Measurements from ENCODE around the gene MACC1.
"Not testable (repeated sequence)": the region's sequence is repeated elsewhere in the genome, so short reads cannot be mapped to it uniquely, and the experiment has no call there.

MACC1 gene

GRCh38 chr7:20207811-20208210 is 9.4 kb downstream of the MACC1 start:
- not testable (repeated sequence) for DNase-seq (ENCODE audit: low spot score)

GRCh38 chr7:20206104-20206896 is 10.9 kb downstream of the MACC1 start:
- no peak for DNase-seq (ENCODE audit: low spot score)

- DNase-seq (ENCODE audit: low spot score), result no peak
Measured at GRCh38 chr7:20203316-20203715, 13.9 kb downstream of the MACC1 start.

- DNase-seq (ENCODE audit: low spot score), result no peak
Measured at GRCh38 chr7:20201380-20201779, 15.8 kb downstream of the MACC1 start.

GRCh38 chr7:20200971-20201370 is 16.2 kb downstream of the MACC1 start:
- no peak for DNase-seq (ENCODE audit: low spot score)

GRCh38 chr7:20200361-20200760 is 16.8 kb downstream of the MACC1 start:
- DNase-seq (ENCODE audit: low spot score), result no peak

- DNase-seq (ENCODE audit: low spot score), result no peak
Measured at GRCh38 chr7:20199015-20199737, 18.0 kb downstream of the MACC1 start.

- DNase-seq (ENCODE audit: low spot score), result no peak
Measured at GRCh38 chr7:20198260-20198659, 18.9 kb downstream of the MACC1 start.

GRCh38 chr7:20197837-20198236 is 19.3 kb downstream of the MACC1 start:
- DNase-seq (ENCODE audit: low spot score), result peak; percentile 12

- DNase-seq (ENCODE audit: low spot score), result no peak
Measured at GRCh38 chr7:20197125-20197748, 19.9 kb downstream of the MACC1 start.

GRCh38 chr7:20194343-20194995 is 22.7 kb downstream of the MACC1 start:
- DNase-seq (ENCODE audit: low spot score), result no peak

- no peak for DNase-seq (ENCODE audit: low spot score)
Measured at GRCh38 chr7:20193873-20194272, 23.3 kb downstream of the MACC1 start.

- DNase-seq (ENCODE audit: low spot score), result no peak
Measured at GRCh38 chr7:20193242-20193777, 23.9 kb downstream of the MACC1 start.

- DNase-seq (ENCODE audit: low spot score), result no peak
Measured at GRCh38 chr7:20191391-20191869, 25.8 kb downstream of the MACC1 start.

- DNase-seq (ENCODE audit: low spot score), result no peak
Measured at GRCh38 chr7:20190560-20191390, 26.4 kb downstream of the MACC1 start.

GRCh38 chr7:20189852-20190251 is 27.3 kb downstream of the MACC1 start:
- no peak for DNase-seq (ENCODE audit: low spot score)

- DNase-seq (ENCODE audit: low spot score), result no peak
Measured at GRCh38 chr7:20188567-20188966, 28.6 kb downstream of the MACC1 start.

- DNase-seq (ENCODE audit: low spot score), result not testable (repeated sequence)
Measured at GRCh38 chr7:20187850-20188249, 29.3 kb downstream of the MACC1 start.

GRCh38 chr7:20185988-20186387 is 31.2 kb downstream of the MACC1 start:
- no peak for DNase-seq (ENCODE audit: low spot score)

- DNase-seq (ENCODE audit: low spot score), result no peak
Measured at GRCh38 chr7:20183086-20183485, 34.1 kb downstream of the MACC1 start.

Measured in SK-N-DZ (cell line).